GM12891 (cell line): ENCODE results near the gene LCA5.

Source experiments
- PAX5 ChIP-seq: IDR thresholded peaks from 2 replicates; pipeline ENCODE4 v1.6.1; 2011; ENCODE audit warnings: low read length, moderate library complexity, mild to moderate bottlenecking; ENCODE audit not compliant: insufficient read depth, severe bottlenecking
- POLR2A ChIP-seq: IDR thresholded peaks from 2 replicates; pipeline ENCODE4 v1.6.1; 2011; ENCODE audit warnings: low read depth, low read length, control low read depth
- POLR2AphosphoS5 ChIP-seq: IDR thresholded peaks from 2 replicates; pipeline ENCODE4 v1.6.1; 2011; ENCODE audit warnings: low read depth, low read length, control low read depth
- POU2F2 ChIP-seq: IDR thresholded peaks from 2 replicates; pipeline ENCODE4 v1.6.1; 2011; ENCODE audit warnings: low read depth, mild to moderate bottlenecking, control low read depth, low read length, moderate library complexity
- SPI1 ChIP-seq: IDR thresholded peaks from 2 replicates; pipeline ENCODE4 v1.6.1; 2011; ENCODE audit warnings: low read depth, low read length, control low read depth
- TAF1 ChIP-seq: IDR thresholded peaks from 2 replicates; pipeline ENCODE4 v1.6.1; 2011; ENCODE audit warnings: low read depth, low read length, control low read depth

DNA sequence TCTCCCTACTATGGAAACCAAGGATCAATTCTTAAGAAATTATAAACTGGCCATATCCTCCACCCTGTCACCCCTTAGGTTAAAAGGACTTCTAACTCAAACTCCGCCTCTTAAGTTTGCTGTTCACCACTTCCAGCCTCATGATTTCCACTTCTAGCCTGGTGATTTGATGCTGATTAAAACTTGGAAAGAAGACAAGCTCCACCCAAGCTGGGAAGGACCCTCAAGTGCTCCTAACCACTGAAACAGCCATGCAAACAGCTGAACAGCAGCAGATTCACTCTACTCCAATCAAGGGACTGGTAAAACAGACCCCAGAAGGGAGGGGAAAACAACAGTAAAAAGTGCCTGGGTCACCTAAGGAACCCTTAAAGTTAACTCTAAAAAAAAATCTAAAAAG, 10.3 kb downstream of the LCA5 start:
- no peak for TF ChIP-seq POLR2A
- no peak for TF ChIP-seq SPI1
- TF ChIP-seq POLR2AphosphoS5, result no peak
- no peak for TF ChIP-seq TAF1
- TF ChIP-seq PAX5, result no peak
- no peak for TF ChIP-seq POU2F2
